GM03348 (cell line): ENCODE data around the gene COX6A1.
"Not testable (repeated sequence)": the region's sequence is repeated elsewhere in the genome, so short reads cannot be mapped to it uniquely, and the experiment has no call there.

ENCODE experiments used
- DNase-seq: peaks from one replicate; pipeline ENCODE4 v3.0.0; 2012; ENCODE audit warnings: low spot score

Gene COX6A1

DNA sequence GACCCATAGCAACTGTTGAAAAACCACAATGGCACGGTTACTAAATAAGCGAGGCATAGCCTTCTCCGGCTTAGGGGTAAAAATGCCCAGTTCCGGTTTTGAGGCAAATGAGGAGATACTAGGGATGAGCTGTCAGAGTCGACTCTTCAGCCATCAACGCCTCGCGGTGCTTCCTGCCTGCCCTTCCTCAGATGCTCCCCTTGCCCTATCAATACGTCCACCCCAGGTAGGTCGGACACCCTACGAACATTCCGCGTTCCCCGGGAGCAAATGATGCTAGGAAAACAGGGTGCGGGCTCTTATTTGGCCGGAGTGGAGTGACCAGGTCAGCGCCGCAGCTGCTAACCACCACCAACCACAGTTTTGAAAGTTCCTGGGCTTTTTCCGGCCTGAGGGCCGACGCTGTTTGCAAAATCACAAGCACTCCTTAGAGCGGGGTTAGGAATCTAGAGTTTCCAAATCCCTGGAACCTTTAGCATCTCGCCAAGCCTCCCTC is 30.5 kb downstream of the COX6A1 start:
- peak; percentile 56 for DNase-seq

- peak; percentile 64 for DNase-seq
These were observed 31.0 kb downstream of the COX6A1 start for GRCh38 chr12:120468821-120469449.

GRCh38 chr12:120469450-120470149 is 31.7 kb downstream of the COX6A1 start, which contains the start of gene SRSF9:
TSS of gene SRSF9 (minus strand) at chr12:120469748. CDS start at chr12:120469609, 139 bp downstream.
- peak; percentile 100 for DNase-seq

- DNase-seq = no peak
These were observed 32.4 kb downstream of the COX6A1 start for GRCh38 chr12:120470150-120470784.

DNA sequence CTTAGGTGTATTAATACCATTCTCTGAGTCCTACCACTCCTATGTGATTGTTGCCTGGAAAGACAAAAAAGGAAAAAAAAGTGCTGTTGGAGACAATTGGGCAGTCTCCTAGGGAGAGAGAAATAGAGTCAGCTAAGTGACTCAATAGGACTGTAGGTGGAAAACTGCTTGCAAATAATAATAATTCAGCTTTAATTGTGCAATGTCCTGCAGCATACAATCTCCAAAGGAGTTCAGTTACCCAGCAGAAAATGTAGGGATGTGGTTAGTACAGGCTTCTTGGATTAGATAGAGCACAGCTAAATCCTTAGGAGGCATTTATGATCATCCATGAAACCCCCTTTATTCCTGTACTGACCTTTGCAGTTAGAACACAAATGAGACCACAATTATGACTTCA is 34.6 kb downstream of the COX6A1 start:
- no peak for DNase-seq

DNA sequence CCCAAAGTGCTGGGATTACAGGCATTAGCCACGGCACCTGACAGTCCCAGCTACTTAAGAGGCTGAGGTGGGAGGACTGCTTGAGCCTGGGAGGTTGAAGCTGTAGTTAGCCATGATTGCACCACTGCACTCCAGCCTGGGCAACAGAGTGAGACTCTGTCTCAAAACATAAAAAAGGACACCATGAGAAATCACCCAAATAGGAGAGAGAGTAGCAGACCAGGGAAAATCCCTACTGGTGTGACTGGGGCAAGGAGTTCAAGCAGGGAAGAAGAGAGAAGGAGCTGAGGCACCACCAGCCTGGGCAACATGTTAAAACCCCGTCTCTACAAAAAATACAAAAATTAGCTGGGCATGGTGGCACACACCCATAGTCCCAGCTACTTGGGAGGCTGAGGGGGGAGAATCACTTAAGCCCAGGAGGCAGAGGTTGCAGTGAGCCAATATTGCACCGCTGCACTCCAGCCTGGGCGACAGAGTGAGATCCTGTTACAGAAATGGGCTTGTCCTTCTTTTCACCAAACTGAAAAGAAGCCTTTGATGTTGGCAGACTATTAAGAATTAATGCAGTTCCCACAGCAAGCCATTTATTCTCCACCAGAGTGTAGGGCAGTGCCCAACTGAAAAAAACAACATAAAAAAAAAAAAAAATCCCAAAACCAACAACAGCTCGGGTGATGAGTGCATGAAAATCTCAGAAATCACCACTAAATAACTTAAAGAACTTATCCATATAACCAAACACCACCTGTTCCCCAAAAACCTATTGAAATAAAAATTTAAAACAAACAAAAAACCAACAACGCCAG is 36.1 kb downstream of the COX6A1 start:
- no peak for DNase-seq

DNA sequence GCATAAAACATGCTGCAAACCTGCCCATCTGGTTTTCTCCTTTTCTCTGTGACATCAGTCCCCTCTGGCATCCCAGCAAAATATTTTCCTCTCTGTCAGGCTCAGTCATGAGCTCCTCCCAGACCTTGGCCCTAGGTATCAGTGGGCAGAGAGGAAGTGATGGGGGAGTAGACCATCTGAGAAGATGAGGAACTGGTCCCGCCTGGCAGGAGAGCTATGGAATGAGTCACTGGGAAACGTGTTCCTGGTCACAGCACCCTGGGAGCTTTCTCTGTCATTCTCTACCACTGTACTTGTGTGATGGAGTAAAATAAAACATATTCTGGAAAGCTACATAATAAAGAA is 36.7 kb downstream of the COX6A1 start:
- peak; percentile 74 for DNase-seq

DNA sequence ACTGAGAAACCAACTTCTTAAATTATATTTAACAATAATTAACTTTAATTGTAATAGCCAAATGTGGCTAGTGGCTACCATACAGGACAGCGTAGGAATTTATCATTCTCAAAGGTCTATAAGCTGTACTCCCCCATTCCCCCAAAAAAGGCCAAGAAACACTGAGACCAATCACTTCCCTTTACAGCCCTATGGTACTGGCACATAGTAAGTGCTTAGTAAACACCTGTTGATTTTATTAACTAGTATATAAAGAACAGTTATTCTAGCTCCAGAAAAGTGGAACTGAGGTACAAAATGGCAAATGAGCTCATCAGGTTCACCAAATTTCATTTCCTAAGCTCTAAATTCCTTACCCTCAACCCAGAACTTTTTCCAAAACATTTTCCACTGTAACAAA is 37.7 kb downstream of the COX6A1 start:
- DNase-seq = no peak

GRCh38 chr12:120479458-120479857 is 41.5 kb downstream of the COX6A1 start:
- DNase-seq = no peak

DNA sequence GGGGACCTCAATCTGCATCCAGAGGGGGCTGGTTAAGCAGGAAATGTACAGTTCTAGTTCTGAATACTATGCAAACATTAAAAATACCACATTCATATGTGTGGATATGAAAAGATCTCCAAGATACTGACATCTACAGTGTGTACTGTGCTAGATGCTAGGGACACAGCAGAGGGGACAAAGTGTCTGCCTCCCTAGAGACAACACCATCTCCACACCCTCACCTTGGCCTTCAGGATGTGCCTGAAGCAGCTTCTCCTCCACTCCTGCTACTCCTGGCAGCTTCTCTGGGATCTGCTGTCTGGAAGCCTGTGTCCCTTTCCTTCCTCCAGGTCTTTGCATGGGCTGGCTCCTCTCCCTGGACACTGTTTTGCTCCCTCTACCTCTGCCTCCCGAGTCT is 42.3 kb downstream of the COX6A1 start:
- DNase-seq = no peak

- DNase-seq = no peak
These were observed 43.3 kb downstream of the COX6A1 start for GRCh38 chr12:120481022-120481767.

- DNase-seq = no peak
These were observed 45.7 kb downstream of the COX6A1 start for GRCh38 chr12:120483621-120484020.

- no peak for DNase-seq
These were observed 48.3 kb downstream of the COX6A1 start for GRCh38 chr12:120485961-120486881.

- DNase-seq = not testable (repeated sequence)
These were observed 49.6 kb downstream of the COX6A1 start for GRCh38 chr12:120487552-120487951.

DNA sequence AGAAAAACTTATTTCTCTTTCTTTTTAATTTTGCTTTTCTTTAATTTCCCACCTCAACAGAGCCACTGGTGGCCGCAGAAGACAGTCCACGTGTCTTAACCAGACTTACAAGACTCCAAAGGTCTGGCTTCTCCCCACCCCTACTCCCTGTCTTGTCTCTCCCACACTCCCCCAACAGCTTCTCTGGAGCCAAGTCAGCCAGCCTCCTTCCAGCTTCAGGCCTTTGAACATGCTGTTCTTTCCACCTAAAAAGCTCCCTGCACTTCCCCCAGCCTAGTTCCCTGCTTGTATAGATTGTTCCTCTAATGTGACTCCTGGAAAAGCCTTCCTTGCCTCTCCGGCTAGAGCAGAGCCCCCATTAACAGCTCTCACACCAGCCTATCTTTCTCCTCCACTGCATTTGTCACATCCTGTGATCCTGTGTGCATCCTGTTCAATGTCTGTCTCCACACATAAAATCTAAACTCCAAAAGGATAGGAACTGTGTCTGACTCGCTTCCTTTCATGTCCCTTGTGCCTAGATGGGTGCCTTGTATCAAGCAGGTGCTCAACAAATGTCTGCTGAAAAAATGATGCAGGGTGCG is 50.2 kb downstream of the COX6A1 start:
- no peak for DNase-seq

DNA sequence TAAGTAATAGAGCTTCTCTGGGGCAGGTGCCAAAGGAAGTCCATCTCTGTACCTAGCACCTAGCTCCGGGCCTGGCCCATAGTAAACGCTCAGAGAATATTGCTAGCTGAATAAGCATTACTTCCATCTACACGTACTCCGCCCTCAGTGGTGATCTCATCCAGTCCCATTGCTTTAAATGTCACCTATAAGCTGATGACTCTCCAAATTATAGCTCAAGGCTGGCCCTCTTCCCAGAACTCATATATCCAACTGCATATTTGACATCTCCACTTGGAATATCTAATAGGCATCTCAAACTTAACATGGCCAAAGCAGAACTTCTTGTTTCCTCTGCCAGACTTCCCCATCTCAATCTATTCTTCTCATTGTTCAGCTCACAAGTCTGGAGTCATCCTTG is 51.1 kb downstream of the COX6A1 start:
- DNase-seq = no peak

DNA sequence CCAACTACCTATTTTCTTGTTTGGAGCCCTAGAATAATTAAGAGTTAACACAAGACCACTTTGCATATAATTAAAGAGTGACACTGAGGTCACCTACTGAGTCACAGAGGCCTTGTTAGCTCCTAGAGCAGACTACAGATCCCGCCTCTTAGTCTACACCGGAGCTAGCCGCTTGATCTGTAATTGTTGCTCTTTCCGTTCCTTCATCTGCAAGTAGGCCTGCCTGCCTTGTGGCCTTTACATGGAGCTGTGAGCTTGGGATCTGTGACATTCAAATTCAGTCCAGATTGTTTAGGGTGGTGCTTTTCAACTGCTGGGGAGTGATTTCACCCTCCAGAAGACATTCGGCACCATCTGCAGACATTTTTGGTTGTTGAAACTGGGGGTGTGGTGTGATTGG is 52.4 kb downstream of the COX6A1 start:
- DNase-seq = no peak
